HFF-Myc (cell line): ENCODE data around the gene MYEF2.

Experiments used
- DNase-seq: peaks from one replicate; pipeline ENCODE4 v3.0.0-alpha.2; 2011; ENCODE audit warnings: low read depth; ENCODE audit errors: extremely low read depth
- H3K4me3 ChIP-seq: replicated peaks from 2 replicates; pipeline ENCODE4 v1.5.1; 2011; ENCODE audit warnings: low read depth, mild to moderate bottlenecking, control low read depth, low read length
- TF ChIP-seq, protein P1 (sequence below): IDR thresholded peaks from 2 replicates; pipeline ENCODE4 v1.5.1; 2012; ENCODE audit warnings: mild to moderate bottlenecking, low read depth, low read length, control low read depth; ENCODE audit errors: missing control alignments

The MYEF2 gene

DNA sequence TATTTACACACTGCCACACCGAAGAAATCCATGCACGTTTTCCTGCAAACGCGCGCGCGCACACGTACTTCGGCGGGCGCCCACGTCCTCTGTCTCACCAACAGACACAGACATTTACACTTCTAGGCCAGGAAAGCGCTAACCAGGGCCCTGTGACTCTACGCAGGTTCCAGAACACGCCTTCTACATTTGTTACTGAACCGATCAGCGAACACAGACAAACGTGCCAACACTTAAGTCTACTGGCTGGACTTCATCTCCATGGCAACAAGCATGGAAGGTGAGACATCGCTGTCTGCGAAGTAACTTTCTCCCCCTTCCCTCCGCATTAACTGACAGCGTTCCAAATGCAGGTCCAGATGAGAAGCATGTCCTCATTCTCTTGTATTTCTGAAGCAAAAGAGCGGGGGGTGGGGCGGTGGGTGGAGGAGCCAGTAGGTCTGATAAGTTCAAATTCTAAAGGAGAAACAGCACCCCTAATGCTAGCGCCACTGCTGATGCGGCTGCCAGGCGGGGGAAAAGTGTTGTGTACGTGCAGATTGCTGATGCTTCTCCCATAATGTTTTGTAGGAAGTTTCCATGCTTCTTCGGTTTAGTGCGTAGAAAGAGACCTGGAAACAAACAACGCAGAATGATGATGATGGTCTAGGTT lies 13.6 kb upstream of the MYEF2 start, which contains the start of gene CTXN2:
Gene CTXN2 (plus strand): TSS at position 92 of the 652 bp plus-strand sequence. CDS start 9,636 bp downstream, outside the sequence.
- no peak within 1 kb of the TSS for H3K4me3 ChIP-seq
- DNase-seq: no peak
- TF ChIP-seq, protein P1, sequence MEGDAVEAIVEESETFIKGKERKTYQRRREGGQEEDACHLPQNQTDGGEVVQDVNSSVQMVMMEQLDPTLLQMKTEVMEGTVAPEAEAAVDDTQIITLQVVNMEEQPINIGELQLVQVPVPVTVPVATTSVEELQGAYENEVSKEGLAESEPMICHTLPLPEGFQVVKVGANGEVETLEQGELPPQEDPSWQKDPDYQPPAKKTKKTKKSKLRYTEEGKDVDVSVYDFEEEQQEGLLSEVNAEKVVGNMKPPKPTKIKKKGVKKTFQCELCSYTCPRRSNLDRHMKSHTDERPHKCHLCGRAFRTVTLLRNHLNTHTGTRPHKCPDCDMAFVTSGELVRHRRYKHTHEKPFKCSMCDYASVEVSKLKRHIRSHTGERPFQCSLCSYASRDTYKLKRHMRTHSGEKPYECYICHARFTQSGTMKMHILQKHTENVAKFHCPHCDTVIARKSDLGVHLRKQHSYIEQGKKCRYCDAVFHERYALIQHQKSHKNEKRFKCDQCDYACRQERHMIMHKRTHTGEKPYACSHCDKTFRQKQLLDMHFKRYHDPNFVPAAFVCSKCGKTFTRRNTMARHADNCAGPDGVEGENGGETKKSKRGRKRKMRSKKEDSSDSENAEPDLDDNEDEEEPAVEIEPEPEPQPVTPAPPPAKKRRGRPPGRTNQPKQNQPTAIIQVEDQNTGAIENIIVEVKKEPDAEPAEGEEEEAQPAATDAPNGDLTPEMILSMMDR: no peak

DNA sequence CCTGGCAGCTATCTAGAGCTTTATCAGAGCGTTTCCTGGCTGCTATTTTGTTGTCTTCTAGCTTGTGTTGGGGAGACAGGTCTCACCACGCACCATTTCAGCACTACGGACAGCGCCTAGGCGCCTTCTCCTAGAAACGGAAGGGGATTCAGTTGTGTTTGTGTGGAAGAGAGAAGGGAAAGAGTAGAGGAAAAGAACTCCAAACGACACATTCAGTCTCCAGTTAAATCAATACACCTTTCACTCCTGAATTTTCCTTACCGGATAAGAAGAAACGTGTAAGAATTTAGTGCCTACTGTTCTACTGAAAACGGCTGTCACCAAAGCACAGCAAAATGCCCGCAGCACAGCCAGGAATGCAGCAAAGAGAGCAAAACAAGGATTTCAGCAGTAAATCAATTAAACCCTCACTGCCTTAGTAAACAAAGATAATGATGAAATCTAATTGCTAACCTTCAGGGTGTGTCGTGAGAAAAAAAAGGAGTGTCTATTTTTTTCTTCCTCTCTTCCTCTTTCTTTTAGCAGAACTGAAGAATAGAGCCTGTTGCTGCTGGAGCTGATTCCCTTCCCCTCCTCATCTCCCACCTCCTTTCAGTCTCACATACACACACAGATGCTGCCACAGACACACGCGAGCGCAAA lies 13.0 kb upstream of the MYEF2 start:
- peak; percentile 20 for DNase-seq
- TF ChIP-seq, protein P1: no peak
- H3K4me3 ChIP-seq: no peak overlapping the region

DNA sequence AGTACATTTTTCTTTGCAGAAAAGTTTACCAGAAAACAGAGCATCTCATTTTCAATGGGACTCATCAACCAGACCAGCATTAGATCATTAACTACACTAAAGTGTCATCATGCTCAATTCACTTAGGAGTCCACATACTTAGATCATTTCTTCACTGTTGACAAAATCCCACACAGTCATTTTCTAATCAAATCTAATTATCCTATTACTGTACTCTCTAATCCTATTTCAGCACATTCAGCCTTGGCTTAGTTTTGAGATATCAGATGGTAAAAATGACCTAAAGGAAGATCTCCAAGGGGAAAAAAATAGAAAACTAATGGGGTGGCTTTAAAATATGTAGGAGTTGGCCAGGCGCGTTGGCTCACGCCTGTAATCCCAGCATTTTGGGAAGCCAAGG lies 8.2 kb upstream of the MYEF2 start:
- DNase-seq: no peak
- H3K4me3 ChIP-seq: no peak overlapping the region
- TF ChIP-seq, protein P1: no peak

DNA sequence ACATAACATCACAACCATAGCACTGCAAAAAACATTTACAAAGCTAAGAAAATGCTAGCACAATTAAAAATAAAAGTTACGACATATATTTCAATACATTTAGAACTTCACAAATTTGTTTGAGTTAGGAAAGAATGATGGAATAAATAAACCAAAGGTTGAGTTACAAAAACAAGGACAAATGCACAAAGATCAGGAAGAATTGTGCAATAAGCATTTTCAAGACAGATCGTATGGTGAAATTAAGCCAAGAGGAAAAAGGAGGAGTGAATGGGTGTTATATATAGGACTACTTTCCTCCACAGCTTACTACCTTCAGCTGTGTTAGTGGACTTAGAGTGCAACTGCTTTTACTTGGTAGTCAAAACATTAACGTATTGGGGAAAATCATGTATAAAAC lies 7.4 kb upstream of the MYEF2 start:
- no peak overlapping the region for H3K4me3 ChIP-seq
- TF ChIP-seq, protein P1: no peak
- no peak for DNase-seq

DNA sequence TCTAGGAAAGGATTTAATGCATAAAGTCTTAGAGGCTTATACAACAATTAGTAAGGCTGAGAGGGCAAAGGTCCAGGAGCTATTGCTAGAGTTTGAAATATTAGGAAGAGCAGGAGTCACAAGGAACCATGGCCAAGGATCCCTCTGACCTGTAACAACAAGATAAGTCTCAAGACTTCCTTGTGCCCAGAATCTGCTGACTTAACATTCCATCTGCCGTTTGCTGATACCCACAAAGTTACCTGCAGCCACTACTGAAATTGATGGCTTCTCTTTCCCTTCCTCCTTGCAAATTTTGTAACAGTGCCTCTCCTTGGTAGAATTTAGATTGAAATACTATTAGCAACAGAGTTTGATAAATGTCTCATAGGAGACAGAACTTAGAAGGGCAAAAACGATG lies 4.7 kb upstream of the MYEF2 start:
- no peak overlapping the region for H3K4me3 ChIP-seq
- TF ChIP-seq, protein P1: no peak
- DNase-seq: no peak

DNA sequence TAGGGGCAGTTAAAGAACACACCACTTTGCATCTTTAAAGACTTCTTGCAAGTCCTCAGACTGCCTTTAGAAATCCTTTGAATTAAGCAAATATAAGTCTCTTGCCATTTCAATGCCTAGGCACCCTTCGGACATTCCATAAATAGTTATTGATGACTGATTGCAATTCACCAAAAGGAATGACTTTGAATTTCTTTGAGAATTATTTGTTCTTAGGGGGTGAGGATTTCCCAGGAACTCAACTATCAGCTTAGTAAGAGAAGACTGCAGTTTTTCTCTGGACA lies 495 bp upstream of the MYEF2 start:
- peak overlapping the region; percentile 57 for H3K4me3 ChIP-seq
- TF ChIP-seq, protein P1: no peak

More for the DNA sequence above, 495 bp upstream of the MYEF2 start:
- no peak for DNase-seq
